AG09319 (cell line): ENCODE data around the gene TNFRSF19.
"Not testable (repeated sequence)": the region's sequence is repeated elsewhere in the genome, so short reads cannot be mapped to it uniquely, and the experiment has no call there.

Experiments used
- DNase-seq: peaks from one replicate; pipeline ENCODE4 v3.0.0-alpha.2; 2010; ENCODE audit warnings: low read depth; ENCODE audit errors: extremely low read depth
- CTCF ChIP-seq: IDR thresholded peaks from 2 replicates; pipeline ENCODE4 v1.5.1; 2011; ENCODE audit warnings: low read depth, mild to moderate bottlenecking, inconsistent platforms, low read length, moderate library complexity

Gene TNFRSF19

DNA sequence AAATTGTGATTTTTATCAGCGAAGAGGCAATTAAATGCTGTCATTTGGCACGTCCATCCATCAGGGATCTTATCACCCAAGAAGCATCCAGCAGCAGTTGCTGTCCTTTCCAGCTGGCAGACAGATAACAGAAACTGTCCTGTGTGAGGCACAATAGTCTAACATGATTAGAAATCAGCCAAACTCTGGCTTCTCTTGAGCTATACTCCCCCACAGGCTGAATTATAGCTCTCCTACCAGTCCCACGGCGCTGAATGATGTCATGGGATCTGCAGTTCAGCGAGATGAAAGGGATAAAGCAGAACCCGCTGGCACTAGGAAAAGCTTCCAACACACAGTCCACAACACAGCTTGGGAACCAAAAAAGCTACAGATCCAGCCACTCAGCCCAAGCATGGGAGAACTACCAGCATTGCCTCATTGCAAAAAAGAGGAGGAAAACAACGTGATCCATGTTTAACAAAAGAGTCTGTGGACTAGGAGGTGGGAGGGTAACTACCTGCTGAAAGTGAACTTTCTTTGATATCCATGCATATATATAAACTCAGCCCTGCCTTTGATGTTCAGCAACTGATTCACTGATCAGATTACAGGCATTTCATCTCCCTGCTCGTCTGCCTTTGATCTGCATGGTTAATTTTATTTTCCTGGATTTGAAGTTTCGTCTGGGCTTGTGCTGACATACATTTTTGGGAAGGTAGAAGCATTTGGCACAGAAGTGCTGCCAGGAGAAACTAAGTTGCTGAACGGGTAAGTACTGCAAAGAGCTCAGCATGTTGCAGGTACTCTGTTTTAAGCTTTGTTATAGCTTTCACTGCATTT is at the start of gene TNFRSF19:
TNFRSF19 (plus strand) TSS at position 314 of the 822 bp plus-strand sequence. CDS start 19,772 bp downstream, outside the sequence.
- TF ChIP-seq CTCF = no peak
- DNase-seq = no peak

DNA sequence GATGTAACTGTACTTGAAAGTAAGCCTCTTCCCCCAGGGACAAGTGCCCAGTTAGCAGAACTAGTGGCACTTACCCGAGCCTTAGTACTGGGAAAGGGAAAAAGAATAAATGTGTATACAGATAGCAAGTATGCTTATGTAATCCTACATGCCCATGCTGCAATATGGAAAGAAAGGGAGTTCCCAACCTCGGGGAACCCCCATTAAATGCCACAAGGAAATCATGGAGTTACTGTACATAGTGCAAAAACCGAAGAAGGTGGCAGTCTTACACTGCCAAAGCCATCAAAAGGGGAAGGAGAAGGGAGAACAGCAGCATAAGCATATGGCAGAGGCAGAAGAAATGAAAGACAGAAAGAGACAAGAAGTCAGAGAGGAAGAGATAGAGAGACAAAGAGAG is 40.3 kb upstream of the TNFRSF19 start:
- not testable (repeated sequence) for DNase-seq

DNA sequence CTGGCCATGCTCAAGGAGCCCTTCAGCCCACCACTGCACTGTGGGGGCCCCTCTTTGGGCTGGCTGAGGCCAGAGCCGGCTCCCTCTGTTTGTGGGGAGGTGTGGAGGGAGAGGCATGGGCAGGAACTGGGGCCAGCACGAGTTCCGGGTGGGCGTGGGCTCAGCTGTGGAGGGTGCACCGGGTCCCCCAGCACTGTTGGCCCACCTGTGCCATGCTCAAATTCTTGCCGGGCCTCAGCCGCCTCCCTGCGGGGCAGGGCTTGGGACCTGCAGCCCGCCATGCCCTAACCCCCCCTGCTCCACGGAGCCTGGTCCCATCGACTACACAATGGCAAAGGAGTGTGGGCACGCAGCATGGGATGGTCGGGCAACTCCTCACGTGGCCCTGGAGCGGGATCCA is 38.8 kb upstream of the TNFRSF19 start:
- no peak for TF ChIP-seq CTCF
- no peak for DNase-seq

- no peak for DNase-seq
- no peak for TF ChIP-seq CTCF
These were observed 36.1 kb upstream of the TNFRSF19 start for GRCh38 chr13:23534090-23534489.

DNA sequence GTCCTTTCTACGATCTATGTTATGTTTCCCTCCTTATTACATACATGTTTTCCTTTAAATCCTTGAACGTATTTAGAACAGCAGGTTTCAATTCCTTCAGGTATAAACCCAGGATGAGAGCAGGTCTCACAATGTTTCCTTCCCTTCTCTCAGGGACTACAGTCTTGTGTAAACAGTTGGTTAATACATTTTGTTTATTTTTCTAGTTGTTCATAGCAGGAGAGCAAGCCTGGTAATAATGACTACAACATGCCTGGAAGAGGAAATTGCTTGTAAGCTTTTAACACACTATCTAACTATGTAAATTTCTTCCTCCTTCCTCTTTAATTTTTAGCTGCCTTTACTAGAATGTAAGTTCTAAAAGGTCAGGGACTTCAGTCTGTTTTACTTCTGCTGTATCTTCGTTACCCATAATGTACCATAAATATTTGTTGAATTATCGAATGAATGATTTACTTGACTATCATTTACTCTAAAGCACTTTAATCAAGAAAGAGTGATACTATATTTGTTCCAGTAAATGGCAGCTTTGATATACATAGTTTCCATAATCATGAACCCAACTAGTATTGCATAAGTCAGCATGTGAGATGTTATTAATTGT is 28.9 kb upstream of the TNFRSF19 start:
- TF ChIP-seq CTCF = no peak
- DNase-seq = no peak

DNA sequence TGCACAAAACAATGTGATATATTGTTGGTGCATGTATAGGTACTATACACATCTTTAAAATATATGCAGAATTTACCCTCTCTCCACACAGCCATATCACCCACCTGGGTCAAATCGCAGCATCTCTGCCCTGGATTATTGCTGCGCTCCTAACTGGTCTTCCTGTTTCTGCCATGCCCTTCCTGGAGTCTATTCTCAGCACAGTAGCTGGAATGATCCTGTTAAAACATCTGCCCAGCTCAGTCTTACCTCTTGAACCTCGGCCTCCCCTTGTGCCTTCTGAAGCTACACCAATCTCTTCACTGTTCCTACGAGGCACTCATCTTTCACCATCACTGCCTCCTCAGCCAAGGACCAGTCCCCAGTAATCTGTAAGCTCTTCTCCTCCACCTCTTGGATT is 25.5 kb upstream of the TNFRSF19 start:
- no peak for DNase-seq
- TF ChIP-seq CTCF = no peak

GRCh38 chr13:23547000-23547590 is 23.1 kb upstream of the TNFRSF19 start:
- DNase-seq = no peak
- no peak for TF ChIP-seq CTCF
